ENCODE results near the gene RASGRP1. TPM values are rescaled to one million over a fixed set of nuclear protein-coding genes. Genes with fewer than 3 reads are reported as not detected.

RASGRP1 gene
- total RNA-seq, 2 experiments from 2014 or later = 175 to 179 TPM

GRCh38 chr15:38507570-38507969, 57.0 kb downstream of the RASGRP1 start:
- H3K27me3 Mint-ChIP-seq = no peaks in the 10 kb centered on the region
- POLR2A ChIA-PET = interaction anchor here (0.6 to 0.8 kb wide), 3 partner anchors 9 to 38 kb away, joined by 3 read pairs; no protein-coding TSS in a partner anchor
- no peaks in the 10 kb centered on the region for H3K9me3 Mint-ChIP-seq
- ATAC-seq (ENCODE audit: low read depth) = no peak
- H3K36me3 Mint-ChIP-seq = peaks cover 62% of the 10 kb centered on the region
- DNase-seq = no peak
- no peak overlapping the region for H3K4me3 Mint-ChIP-seq
- H3K4me1 Mint-ChIP-seq = peaks cover 28% of the 10 kb centered on the region
- peak overlapping the region; percentile 12 for H3K27ac Mint-ChIP-seq

DNA sequence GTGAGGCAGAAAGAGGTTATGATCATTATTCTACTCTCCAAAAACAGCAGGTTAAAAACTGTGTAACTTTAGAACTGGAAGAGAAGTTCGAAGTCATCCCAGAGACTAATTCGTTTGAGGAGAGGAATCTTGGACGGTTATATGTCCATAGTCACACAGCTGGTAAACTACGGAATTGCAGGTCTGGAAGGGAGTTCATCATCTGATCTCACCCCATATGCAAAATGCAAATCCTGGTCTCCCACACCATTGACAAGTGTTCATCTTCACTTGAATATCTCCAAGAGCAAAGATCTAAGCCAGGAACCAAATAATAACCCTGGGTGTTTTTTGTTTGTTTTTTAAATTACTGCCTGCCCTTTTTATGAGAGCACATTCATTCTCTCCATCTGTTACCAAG, 57.6 kb downstream of the RASGRP1 start:
- Mint-ChIP-seq H3K36me3 (peaks cover 64% of the 10 kb centered on the region), H3K4me1 (peaks cover 28% of the 10 kb centered on the region), H3K9me3 (no peaks in the 10 kb centered on the region), H3K4me3 (no peak overlapping the region), H3K27ac (peak overlapping the region; percentile 15), H3K27me3 (no peaks in the 10 kb centered on the region)
- DNase-seq = no peak
- ATAC-seq (ENCODE audit: low read depth) = no peak
- POLR2A ChIA-PET = interaction anchor here (0.7 to 0.8 kb wide), 2 partner anchors 9 to 10 kb away, joined by 3 read pairs; no protein-coding TSS in a partner anchor

- peaks cover 72% of the 10 kb centered on the region for H3K36me3 Mint-ChIP-seq
Observed at GRCh38 chr15:38504680-38505467, 59.7 kb downstream of the RASGRP1 start.

GRCh38 chr15:38503496-38503895, 61.1 kb downstream of the RASGRP1 start:
- peaks cover 12% of the 10 kb centered on the region for H3K4me1 Mint-ChIP-seq
- DNase-seq (no peak), ATAC-seq (ENCODE audit: low read depth) (no peak)
- no peaks in the 10 kb centered on the region for H3K9me3 Mint-ChIP-seq
- POLR2A ChIA-PET = no interaction called here
- H3K36me3 Mint-ChIP-seq = peaks cover 80% of the 10 kb centered on the region
- H3K27ac Mint-ChIP-seq = no peak overlapping the region
- no peak overlapping the region for H3K4me3 Mint-ChIP-seq
- no peaks in the 10 kb centered on the region for H3K27me3 Mint-ChIP-seq

More at GRCh38 chr15:38504680-38505467, 59.7 kb downstream of the RASGRP1 start:
- POLR2A ChIA-PET = interaction anchor here (1.0 to 1.8 kb wide), 2 partner anchors 13 to 59 kb away, joined by 3 to 4 read pairs; partner anchors contain the start of gene RASGRP1
- Mint-ChIP-seq H3K27ac (peak overlapping the region; percentile 13), H3K9me3 (no peaks in the 10 kb centered on the region), H3K27me3 (no peaks in the 10 kb centered on the region), H3K4me3 (no peak overlapping the region), H3K4me1 (peaks cover 20% of the 10 kb centered on the region)
- DNase-seq (no peak), ATAC-seq (ENCODE audit: low read depth) (no peak)

DNA sequence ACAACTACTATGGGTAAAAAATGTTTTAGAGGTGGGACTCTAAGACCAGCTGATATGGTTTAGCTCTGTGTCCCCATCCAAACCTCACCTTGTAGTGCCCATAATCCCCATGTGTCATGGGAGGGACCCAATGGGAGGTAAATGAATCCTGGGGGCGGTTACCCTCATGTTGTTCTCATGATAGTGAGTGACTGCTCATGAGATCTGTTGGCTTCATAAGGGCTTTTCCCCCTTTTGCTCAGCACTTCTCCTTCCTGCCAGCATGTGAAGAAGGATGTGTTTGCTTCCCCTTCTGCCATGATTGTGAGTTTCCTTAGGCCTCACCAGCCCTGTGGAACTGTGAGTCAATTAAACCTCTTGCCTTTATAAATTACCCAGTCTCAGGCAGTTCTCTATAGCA, 65.0 kb downstream of the RASGRP1 start:
- Mint-ChIP-seq H3K9me3 (no peaks in the 10 kb centered on the region), H3K36me3 (peaks cover 72% of the 10 kb centered on the region)
- POLR2A ChIA-PET = interaction anchor here (1.4 kb wide), 1 partner anchor 22 kb away, joined by 4 read pairs; no protein-coding TSS in a partner anchor

GRCh38 chr15:38496151-38496550, 68.5 kb downstream of the RASGRP1 start:
- Mint-ChIP-seq H3K27ac (no peak overlapping the region), H3K36me3 (peaks cover 62% of the 10 kb centered on the region), H3K9me3 (no peaks in the 10 kb centered on the region), H3K27me3 (no peaks in the 10 kb centered on the region), H3K4me1 (peaks cover 21% of the 10 kb centered on the region), H3K4me3 (no peak overlapping the region)
- ATAC-seq (ENCODE audit: low read depth) (no peak), DNase-seq (no peak)
- POLR2A ChIA-PET = no interaction called here

More for the DNA sequence above, 65.0 kb downstream of the RASGRP1 start:
- Mint-ChIP-seq H3K27me3 (no peaks in the 10 kb centered on the region), H3K4me1 (peaks cover 13% of the 10 kb centered on the region), H3K4me3 (no peak overlapping the region), H3K27ac (no peak overlapping the region)
- ATAC-seq (ENCODE audit: low read depth) (no peak), DNase-seq (no peak)

DNA sequence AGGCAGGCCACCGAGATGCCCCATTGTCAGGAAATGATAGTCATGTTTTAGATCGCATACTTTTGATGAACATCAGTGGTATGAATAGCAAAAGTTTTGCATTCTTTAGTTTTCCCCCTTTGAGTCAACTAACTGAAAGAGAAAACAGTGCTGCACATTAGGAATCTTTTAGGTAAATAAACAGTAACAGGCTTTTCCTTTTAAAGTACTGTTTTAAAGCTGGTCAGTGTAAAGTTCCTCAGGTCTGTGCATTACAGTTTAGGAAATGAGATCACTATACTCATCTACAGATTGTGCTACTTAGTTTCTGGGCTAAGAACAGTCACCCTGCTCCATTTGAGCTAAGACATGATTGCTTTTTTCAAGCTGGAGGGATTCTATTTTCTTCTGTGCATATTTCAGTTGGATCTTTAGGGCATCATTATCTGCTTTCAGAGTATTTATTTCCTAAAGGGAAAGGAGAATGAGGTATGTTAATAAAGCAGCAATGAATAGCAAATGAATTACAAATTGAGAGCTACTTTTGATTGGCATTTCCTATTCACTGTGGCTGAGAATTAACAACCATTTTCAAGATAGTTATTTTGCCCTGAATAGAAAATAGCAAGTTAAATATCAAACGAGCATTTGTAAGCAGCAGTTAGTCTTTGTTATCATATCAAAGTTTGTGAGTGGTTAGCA, 74.2 kb downstream of the RASGRP1 start:
- DNase-seq = no peak
- H3K4me1 Mint-ChIP-seq = peaks cover 24% of the 10 kb centered on the region

GRCh38 chr15:38487378-38487777, 77.2 kb downstream of the RASGRP1 start:
- H3K27ac Mint-ChIP-seq = peak overlapping the region; percentile 78
- no peak for DNase-seq
- no peak for ATAC-seq (ENCODE audit: low read depth)
- H3K4me1 Mint-ChIP-seq = peaks cover 23% of the 10 kb centered on the region
- POLR2A ChIA-PET = interaction anchor here (0.5 kb wide), 1 partner anchor 56 kb away, joined by 3 read pairs; no protein-coding TSS in a partner anchor
- H3K27me3 Mint-ChIP-seq = no peaks in the 10 kb centered on the region
- H3K36me3 Mint-ChIP-seq = peaks cover 25% of the 10 kb centered on the region
- no peaks in the 10 kb centered on the region for H3K9me3 Mint-ChIP-seq
- no peak overlapping the region for H3K4me3 Mint-ChIP-seq

More for the DNA sequence above, 74.2 kb downstream of the RASGRP1 start:
- H3K27ac Mint-ChIP-seq = peak overlapping the region; percentile 27
- POLR2A ChIA-PET = no interaction called here
- H3K27me3 Mint-ChIP-seq = no peaks in the 10 kb centered on the region
- H3K4me3 Mint-ChIP-seq = no peak overlapping the region
- peaks cover 38% of the 10 kb centered on the region for H3K36me3 Mint-ChIP-seq
- no peak for ATAC-seq (ENCODE audit: low read depth)
- H3K9me3 Mint-ChIP-seq = no peaks in the 10 kb centered on the region

DNA sequence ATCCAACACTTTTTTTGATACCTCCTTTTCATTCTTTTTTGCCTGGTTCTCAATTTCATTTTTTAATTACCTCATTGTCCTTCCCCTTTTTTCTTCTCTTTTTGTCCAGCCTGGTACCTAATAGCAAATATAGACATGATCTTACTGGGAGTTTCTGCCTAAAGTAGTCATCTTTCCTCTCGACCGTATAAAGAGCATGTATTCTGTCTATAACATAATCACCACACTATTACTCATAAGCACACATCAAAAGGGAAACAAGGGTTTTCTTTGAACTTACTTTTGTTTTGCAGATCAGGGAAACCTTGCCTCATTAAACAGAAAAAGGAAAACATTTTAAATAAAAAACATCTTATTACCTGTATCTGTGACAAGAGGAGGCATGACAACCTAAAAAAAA, 77.7 kb downstream of the RASGRP1 start:
- H3K4me3 Mint-ChIP-seq = peak overlapping the region; percentile 48
- DNase-seq (no peak), ATAC-seq (ENCODE audit: low read depth) (peak; percentile 77)
- POLR2A ChIA-PET = interaction anchor here (1.8 kb wide), 1 partner anchor 33 kb away, joined by 6 read pairs; the partner anchor contains the start of gene FAM98B
- H3K4me1 Mint-ChIP-seq = peaks cover 26% of the 10 kb centered on the region
- H3K27ac Mint-ChIP-seq = peak overlapping the region; percentile 78
- no peaks in the 10 kb centered on the region for H3K9me3 Mint-ChIP-seq
- H3K27me3 Mint-ChIP-seq = no peaks in the 10 kb centered on the region
- H3K36me3 Mint-ChIP-seq = peaks cover 26% of the 10 kb centered on the region

DNA sequence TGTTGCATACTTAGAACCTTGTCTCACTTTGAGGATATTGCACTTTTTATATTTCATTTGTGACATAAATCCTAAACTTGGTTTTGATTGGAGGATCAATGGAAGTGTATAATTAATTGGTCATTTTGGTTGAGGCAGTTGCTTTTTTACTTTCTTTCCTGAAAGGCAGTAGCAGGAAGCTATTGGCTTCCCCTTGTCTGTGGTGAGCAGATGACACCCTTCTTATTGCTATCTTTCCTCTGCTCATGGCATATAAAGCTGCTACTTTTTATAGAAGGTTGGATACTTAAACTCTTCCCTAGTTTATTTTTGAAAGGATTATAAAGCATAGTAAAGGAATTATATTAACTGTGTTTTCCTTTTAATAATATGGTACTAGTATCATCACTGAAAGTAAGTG, 82.0 kb downstream of the RASGRP1 start:
- H3K27ac Mint-ChIP-seq = no peak overlapping the region
- DNase-seq = no peak
- H3K4me3 Mint-ChIP-seq = no peak overlapping the region
- no peaks in the 10 kb centered on the region for H3K27me3 Mint-ChIP-seq
- peaks cover 28% of the 10 kb centered on the region for H3K36me3 Mint-ChIP-seq
- H3K4me1 Mint-ChIP-seq = peaks cover 25% of the 10 kb centered on the region
- ATAC-seq (ENCODE audit: low read depth) = no peak
- POLR2A ChIA-PET = interaction anchor here (1.4 to 1.6 kb wide), 2 partner anchors 28 to 204 kb away, joined by 3 to 5 read pairs; no protein-coding TSS in a partner anchor
- no peaks in the 10 kb centered on the region for H3K9me3 Mint-ChIP-seq

- Mint-ChIP-seq H3K27me3 (no peaks in the 10 kb centered on the region), H3K27ac (no peak overlapping the region), H3K4me1 (peaks cover 20% of the 10 kb centered on the region), H3K36me3 (peaks cover 28% of the 10 kb centered on the region), H3K4me3 (no peak overlapping the region), H3K9me3 (no peaks in the 10 kb centered on the region)
- POLR2A ChIA-PET = interaction anchor here (0.7 to 1.4 kb wide), 2 partner anchors 27 to 215 kb away, joined by 3 read pairs; no protein-coding TSS in a partner anchor
- ATAC-seq (ENCODE audit: low read depth) (no peak), DNase-seq (no peak)
Observed at GRCh38 chr15:38481761-38482160, 82.9 kb downstream of the RASGRP1 start.

DNA sequence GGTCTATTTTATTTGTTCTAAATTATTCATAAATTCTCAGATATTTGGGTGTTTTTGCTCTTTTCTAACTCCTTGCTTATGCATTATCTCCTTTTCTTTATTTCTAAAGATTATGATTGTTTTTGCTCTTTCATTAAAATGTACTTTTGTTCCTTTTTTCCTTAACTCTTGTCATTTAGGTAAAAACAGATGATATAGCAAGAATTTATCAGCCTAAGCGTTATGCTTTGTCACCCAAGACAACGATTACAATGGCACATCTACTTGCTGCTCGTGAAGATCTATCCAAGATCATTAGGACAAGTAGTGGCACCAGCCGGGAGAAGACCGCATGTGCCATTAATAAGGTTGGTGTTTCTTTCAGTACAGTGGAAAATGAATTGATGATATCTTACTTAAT, 83.5 kb downstream of the RASGRP1 start:
- Mint-ChIP-seq H3K36me3 (peaks cover 29% of the 10 kb centered on the region), H3K9me3 (no peaks in the 10 kb centered on the region), H3K27me3 (no peaks in the 10 kb centered on the region), H3K4me3 (no peak overlapping the region), H3K4me1 (peaks cover 20% of the 10 kb centered on the region), H3K27ac (no peak overlapping the region)
- DNase-seq (no peak), ATAC-seq (ENCODE audit: low read depth) (no peak)
- POLR2A ChIA-PET = interaction anchor here (0.7 kb wide), 1 partner anchor 215 kb away, joined by 3 read pairs; no protein-coding TSS in a partner anchor

- ATAC-seq (ENCODE audit: low read depth) (no peak), DNase-seq (no peak)
- Mint-ChIP-seq H3K4me1 (peaks cover 17% of the 10 kb centered on the region), H3K27me3 (no peaks in the 10 kb centered on the region), H3K27ac (no peak overlapping the region), H3K4me3 (no peak overlapping the region), H3K9me3 (no peaks in the 10 kb centered on the region), H3K36me3 (peaks cover 28% of the 10 kb centered on the region)
- POLR2A ChIA-PET = no interaction called here
Observed at GRCh38 chr15:38479756-38480155, 84.9 kb downstream of the RASGRP1 start.
